ENCODE measurements around the gene ATP2C2. TPM values are rescaled to one million over a fixed set of nuclear protein-coding genes. Genes with fewer than 3 reads are reported as not detected.

ATP2C2 gene
- total RNA-seq, 1 donor from 2014 or later: not detected

DNA sequence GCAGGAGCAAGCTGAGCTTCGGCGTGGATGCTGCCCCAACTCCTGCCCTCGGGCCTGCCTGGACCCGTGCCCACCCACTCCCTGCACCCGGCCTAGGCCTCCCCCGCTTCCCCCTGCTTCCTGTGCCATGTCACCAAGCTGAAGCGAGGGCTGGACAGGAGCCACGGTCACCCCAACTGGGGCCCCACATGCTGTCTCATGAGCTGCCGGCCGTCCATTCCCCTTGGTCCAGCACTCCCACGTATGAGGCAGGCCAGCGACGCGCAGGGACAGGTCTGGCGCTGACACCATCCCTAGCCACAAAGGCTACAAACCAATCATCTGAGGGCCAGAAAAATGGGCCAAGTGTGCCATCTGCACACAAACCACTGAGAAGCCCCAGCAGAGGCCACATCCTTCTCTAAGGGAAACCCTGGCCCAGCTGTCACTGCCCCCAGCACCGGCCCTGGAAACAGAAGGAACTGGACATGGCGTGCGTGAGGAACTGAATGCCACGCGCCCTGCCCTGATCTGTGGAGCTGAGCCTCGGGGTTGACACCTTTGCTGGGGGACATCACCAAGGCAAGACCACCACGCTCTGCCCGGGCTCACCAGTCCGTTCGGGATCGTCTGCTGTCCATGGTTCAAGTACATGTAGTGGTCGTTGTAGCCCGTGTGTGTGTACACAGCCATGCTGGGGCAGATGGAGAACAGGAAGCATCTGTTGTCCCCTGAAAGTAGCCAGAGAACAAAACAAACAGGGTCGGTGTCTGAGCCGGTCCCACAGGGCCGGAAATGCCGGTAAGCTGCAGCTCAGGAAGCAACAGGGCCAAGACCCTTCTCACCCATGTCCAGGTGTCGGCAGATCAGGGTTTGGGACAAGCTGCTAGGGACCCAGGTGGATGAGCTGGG, 113.9 kb downstream of the ATP2C2 start:
- H3K9me3 ChIP-seq (ENCODE audit: low read depth): no peaks in the 10 kb centered on the region
- Mint-ChIP-seq H3K36me3 (peaks cover 15% of the 10 kb centered on the region), H3K27me3 (ENCODE audit: insufficient read depth, low read depth) (no peaks in the 10 kb centered on the region), H3K4me3 (no peak overlapping the region), H3K27ac (no peak overlapping the region), H3K4me1 (peaks cover 4% of the 10 kb centered on the region), H3K9me3 (no peaks in the 10 kb centered on the region)
- H4K20me1 ChIP-seq (ENCODE audit: low read depth): no peaks in the 10 kb centered on the region
- no peaks in the 10 kb centered on the region for H3K27me3 ChIP-seq
- H3K9ac ChIP-seq: no peak overlapping the region
- H3K4me2 ChIP-seq: no peak overlapping the region
- H3F3A ChIP-seq (ENCODE audit: low read depth): no peaks in the 10 kb centered on the region
- H3K27ac ChIP-seq: no peak overlapping the region
- no peaks in the 10 kb centered on the region for H3K4me1 ChIP-seq
- H3K79me2 ChIP-seq (ENCODE audit: low read depth): no peaks in the 10 kb centered on the region
- H3K36me3 ChIP-seq: no peaks in the 10 kb centered on the region
- no peak overlapping the region for H3K4me3 ChIP-seq
- no peak for TF ChIP-seq EZH2 (IDR thresholded peaks at IDR 0.05)
- TF ChIP-seq, protein P1, sequence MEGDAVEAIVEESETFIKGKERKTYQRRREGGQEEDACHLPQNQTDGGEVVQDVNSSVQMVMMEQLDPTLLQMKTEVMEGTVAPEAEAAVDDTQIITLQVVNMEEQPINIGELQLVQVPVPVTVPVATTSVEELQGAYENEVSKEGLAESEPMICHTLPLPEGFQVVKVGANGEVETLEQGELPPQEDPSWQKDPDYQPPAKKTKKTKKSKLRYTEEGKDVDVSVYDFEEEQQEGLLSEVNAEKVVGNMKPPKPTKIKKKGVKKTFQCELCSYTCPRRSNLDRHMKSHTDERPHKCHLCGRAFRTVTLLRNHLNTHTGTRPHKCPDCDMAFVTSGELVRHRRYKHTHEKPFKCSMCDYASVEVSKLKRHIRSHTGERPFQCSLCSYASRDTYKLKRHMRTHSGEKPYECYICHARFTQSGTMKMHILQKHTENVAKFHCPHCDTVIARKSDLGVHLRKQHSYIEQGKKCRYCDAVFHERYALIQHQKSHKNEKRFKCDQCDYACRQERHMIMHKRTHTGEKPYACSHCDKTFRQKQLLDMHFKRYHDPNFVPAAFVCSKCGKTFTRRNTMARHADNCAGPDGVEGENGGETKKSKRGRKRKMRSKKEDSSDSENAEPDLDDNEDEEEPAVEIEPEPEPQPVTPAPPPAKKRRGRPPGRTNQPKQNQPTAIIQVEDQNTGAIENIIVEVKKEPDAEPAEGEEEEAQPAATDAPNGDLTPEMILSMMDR (IDR thresholded peaks at IDR 0.05): no peak
- TF ChIP-seq EZH2phosphoT487 (IDR thresholded peaks at IDR 0.05): no peak
- no peak for DNase-seq (ENCODE audit: low spot score)
- no peak overlapping the region for H2AFZ ChIP-seq (replicated peaks)

- no peak for DNase-seq (ENCODE audit: low spot score)
- Mint-ChIP-seq H3K9me3 (no peaks in the 10 kb centered on the region), H3K36me3 (peaks cover 15% of the 10 kb centered on the region), H3K4me1 (peaks cover 4% of the 10 kb centered on the region), H3K27me3 (ENCODE audit: insufficient read depth, low read depth) (no peaks in the 10 kb centered on the region), H3K4me3 (no peak overlapping the region), H3K27ac (no peak overlapping the region)
- no peaks in the 10 kb centered on the region for H3K36me3 ChIP-seq
- H3K27me3 ChIP-seq: no peaks in the 10 kb centered on the region
- H3F3A ChIP-seq (ENCODE audit: low read depth): no peaks in the 10 kb centered on the region
- no peak overlapping the region for H3K4me2 ChIP-seq
- no peaks in the 10 kb centered on the region for H3K79me2 ChIP-seq (ENCODE audit: low read depth)
- no peak overlapping the region for H3K27ac ChIP-seq
- TF ChIP-seq EZH2phosphoT487 (IDR thresholded peaks at IDR 0.05) (no peak), EZH2 (IDR thresholded peaks at IDR 0.05) (no peak)
- TF ChIP-seq, protein P1 (IDR thresholded peaks at IDR 0.05): no peak
- H4K20me1 ChIP-seq (ENCODE audit: low read depth): no peaks in the 10 kb centered on the region
- H2AFZ ChIP-seq (replicated peaks): no peak overlapping the region
- no peaks in the 10 kb centered on the region for H3K4me1 ChIP-seq
- H3K9me3 ChIP-seq (ENCODE audit: low read depth): no peaks in the 10 kb centered on the region
- H3K9ac ChIP-seq: no peak overlapping the region
- H3K4me3 ChIP-seq: no peak overlapping the region
These were observed 114.9 kb downstream of the ATP2C2 start for GRCh38 chr16:84482951-84483881.

DNA sequence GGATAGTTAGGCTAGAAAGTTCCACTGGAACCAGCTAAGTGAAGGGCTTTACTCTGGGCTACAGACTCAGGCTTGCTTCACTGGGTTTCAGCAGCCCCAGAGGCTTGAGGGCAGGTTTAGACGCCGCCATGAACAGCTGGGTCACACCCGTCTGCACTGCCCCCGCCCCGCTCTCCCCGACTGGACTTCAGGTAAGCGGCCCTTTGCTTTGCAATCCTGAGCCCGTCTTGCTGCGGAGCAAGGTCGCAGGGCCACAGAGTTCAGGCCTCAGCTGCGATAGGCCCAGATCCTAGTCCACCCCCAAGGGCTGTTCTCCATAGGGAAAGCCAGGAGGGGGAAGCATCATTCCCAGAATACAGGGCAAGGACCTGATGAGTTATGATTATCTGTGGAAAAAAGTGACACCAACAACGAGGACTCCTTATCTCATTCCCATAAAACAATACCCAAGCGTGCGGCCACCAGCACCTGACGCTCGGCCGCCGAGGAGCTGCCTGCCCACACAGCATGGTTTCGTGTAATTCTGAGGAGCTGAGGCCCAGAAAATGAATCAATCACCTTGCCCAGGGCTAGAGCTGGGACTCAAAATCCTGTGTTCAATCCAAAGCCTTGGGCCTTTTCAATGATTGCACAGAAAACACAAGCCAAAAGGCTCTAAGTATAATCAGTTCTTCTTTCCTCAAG, 115.7 kb downstream of the ATP2C2 start:
- no peaks in the 10 kb centered on the region for H4K20me1 ChIP-seq (ENCODE audit: low read depth)
- Mint-ChIP-seq H3K4me3 (no peak overlapping the region), H3K36me3 (peaks cover 13% of the 10 kb centered on the region), H3K27ac (no peak overlapping the region), H3K27me3 (ENCODE audit: insufficient read depth, low read depth) (no peaks in the 10 kb centered on the region), H3K4me1 (peaks cover 4% of the 10 kb centered on the region), H3K9me3 (no peaks in the 10 kb centered on the region)
- peaks cover 4% of the 10 kb centered on the region for H3K36me3 ChIP-seq
- TF ChIP-seq EZH2phosphoT487 (IDR thresholded peaks at IDR 0.05): no peak
- TF ChIP-seq, protein P1 (IDR thresholded peaks at IDR 0.05): no peak
- TF ChIP-seq EZH2 (IDR thresholded peaks at IDR 0.05): no peak
- H3K27ac ChIP-seq: no peak overlapping the region
- DNase-seq (ENCODE audit: low spot score): no peak
- no peak overlapping the region for H3K9ac ChIP-seq
- H3K27me3 ChIP-seq: no peaks in the 10 kb centered on the region
- H3K4me2 ChIP-seq: no peak overlapping the region
- no peak overlapping the region for H3K4me3 ChIP-seq
- H3F3A ChIP-seq (ENCODE audit: low read depth): no peaks in the 10 kb centered on the region
- no peaks in the 10 kb centered on the region for H3K9me3 ChIP-seq (ENCODE audit: low read depth)
- no peaks in the 10 kb centered on the region for H3K79me2 ChIP-seq (ENCODE audit: low read depth)
- H2AFZ ChIP-seq (replicated peaks): no peak overlapping the region
- no peaks in the 10 kb centered on the region for H3K4me1 ChIP-seq

Measured in neural progenitor cell (in vitro differentiated cells).